ENCODE results near the gene DGAT2. TPM values are rescaled to one million over a fixed set of nuclear protein-coding genes. Genes with fewer than 3 reads are reported as not detected.

The DGAT2 gene
- total RNA-seq, 1 experiment from 2014 or later: 1.6 TPM

- Mint-ChIP-seq H3K36me3 (no peaks in the 10 kb centered on the region; the same call in 1 of the 2 replicates), H3K27me3 (ENCODE audit: low read depth) (peaks cover 62% of the 10 kb centered on the region)
- no peak for ATAC-seq
Observed at GRCh38 chr11:75771646-75772410, 3.2 kb downstream of the DGAT2 start.

More at GRCh38 chr11:75771646-75772410, 3.2 kb downstream of the DGAT2 start:
- peaks cover 40% of the 10 kb centered on the region for H3K4me1 Mint-ChIP-seq
- H3K27ac Mint-ChIP-seq: no peak overlapping the region
- no peak overlapping the region for H3K4me3 Mint-ChIP-seq
- H3K9me3 Mint-ChIP-seq: no peaks in the 10 kb centered on the region
- POLR2A ChIA-PET: no interaction called here
- no peak for DNase-seq (ENCODE audit: low spot score)
- TF ChIP-seq ZNF671 (CRISPR knock-in tag; IDR thresholded peaks at IDR 0.05): no peak
- TF ChIP-seq, protein P1, sequence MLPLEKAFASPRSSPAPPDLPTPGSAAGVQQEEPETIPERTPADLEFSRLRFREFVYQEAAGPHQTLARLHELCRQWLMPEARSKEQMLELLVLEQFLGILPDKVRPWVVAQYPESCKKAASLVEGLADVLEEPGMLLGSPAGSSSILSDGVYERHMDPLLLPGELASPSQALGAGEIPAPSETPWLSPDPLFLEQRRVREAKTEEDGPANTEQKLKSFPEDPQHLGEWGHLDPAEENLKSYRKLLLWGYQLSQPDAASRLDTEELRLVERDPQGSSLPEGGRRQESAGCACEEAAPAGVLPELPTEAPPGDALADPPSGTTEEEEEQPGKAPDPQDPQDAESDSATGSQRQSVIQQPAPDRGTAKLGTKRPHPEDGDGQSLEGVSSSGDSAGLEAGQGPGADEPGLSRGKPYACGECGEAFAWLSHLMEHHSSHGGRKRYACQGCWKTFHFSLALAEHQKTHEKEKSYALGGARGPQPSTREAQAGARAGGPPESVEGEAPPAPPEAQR (CRISPR knock-in tag; IDR thresholded peaks at IDR 0.05): no peak
- TF ChIP-seq ETV6 (CRISPR knock-in tag; IDR thresholded peaks at IDR 0.05): no peak
- TF ChIP-seq CTCF (IDR thresholded peaks at IDR 0.05): no peak
- no peak for TF ChIP-seq NR3C1 (CRISPR knock-in tag; conservative IDR thresholded peaks at IDR 0.05; ENCODE audit: low read depth)
- TF ChIP-seq GTF2I (CRISPR knock-in tag; conservative IDR thresholded peaks at IDR 0.05): no peak
- TF ChIP-seq ZNF263 (CRISPR knock-in tag; IDR thresholded peaks at IDR 0.05; ENCODE audit: low read depth): no peak
- TF ChIP-seq, protein P2, sequence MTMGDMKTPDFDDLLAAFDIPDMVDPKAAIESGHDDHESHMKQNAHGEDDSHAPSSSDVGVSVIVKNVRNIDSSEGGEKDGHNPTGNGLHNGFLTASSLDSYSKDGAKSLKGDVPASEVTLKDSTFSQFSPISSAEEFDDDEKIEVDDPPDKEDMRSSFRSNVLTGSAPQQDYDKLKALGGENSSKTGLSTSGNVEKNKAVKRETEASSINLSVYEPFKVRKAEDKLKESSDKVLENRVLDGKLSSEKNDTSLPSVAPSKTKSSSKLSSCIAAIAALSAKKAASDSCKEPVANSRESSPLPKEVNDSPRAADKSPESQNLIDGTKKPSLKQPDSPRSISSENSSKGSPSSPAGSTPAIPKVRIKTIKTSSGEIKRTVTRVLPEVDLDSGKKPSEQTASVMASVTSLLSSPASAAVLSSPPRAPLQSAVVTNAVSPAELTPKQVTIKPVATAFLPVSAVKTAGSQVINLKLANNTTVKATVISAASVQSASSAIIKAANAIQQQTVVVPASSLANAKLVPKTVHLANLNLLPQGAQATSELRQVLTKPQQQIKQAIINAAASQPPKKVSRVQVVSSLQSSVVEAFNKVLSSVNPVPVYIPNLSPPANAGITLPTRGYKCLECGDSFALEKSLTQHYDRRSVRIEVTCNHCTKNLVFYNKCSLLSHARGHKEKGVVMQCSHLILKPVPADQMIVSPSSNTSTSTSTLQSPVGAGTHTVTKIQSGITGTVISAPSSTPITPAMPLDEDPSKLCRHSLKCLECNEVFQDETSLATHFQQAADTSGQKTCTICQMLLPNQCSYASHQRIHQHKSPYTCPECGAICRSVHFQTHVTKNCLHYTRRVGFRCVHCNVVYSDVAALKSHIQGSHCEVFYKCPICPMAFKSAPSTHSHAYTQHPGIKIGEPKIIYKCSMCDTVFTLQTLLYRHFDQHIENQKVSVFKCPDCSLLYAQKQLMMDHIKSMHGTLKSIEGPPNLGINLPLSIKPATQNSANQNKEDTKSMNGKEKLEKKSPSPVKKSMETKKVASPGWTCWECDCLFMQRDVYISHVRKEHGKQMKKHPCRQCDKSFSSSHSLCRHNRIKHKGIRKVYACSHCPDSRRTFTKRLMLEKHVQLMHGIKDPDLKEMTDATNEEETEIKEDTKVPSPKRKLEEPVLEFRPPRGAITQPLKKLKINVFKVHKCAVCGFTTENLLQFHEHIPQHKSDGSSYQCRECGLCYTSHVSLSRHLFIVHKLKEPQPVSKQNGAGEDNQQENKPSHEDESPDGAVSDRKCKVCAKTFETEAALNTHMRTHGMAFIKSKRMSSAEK (CRISPR knock-in tag; IDR thresholded peaks at IDR 0.05; ENCODE audit: borderline replicate concordance): no peak
- no peak for TF ChIP-seq NR2C2 (CRISPR knock-in tag; IDR thresholded peaks at IDR 0.05)
- no peak for TF ChIP-seq KAT7 (CRISPR knock-in tag; IDR thresholded peaks at IDR 0.05; ENCODE audit: borderline replicate concordance)
- TF ChIP-seq ZNF396 (CRISPR knock-in tag; IDR thresholded peaks at IDR 0.05; ENCODE audit: borderline replicate concordance): no peak
- no peak for TF ChIP-seq ZNF121 (CRISPR knock-in tag; IDR thresholded peaks at IDR 0.05)
- TF ChIP-seq, protein P3, sequence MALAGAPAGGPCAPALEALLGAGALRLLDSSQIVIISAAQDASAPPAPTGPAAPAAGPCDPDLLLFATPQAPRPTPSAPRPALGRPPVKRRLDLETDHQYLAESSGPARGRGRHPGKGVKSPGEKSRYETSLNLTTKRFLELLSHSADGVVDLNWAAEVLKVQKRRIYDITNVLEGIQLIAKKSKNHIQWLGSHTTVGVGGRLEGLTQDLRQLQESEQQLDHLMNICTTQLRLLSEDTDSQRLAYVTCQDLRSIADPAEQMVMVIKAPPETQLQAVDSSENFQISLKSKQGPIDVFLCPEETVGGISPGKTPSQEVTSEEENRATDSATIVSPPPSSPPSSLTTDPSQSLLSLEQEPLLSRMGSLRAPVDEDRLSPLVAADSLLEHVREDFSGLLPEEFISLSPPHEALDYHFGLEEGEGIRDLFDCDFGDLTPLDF (CRISPR knock-in tag; IDR thresholded peaks at IDR 0.05): no peak
- no peak for TF ChIP-seq ZNF317 (CRISPR knock-in tag; IDR thresholded peaks at IDR 0.05; ENCODE audit: borderline replicate concordance, low read depth)
- CTCF ChIA-PET: interaction anchor here (2.1 kb wide), 1 partner anchor 66 kb away, joined by 5 read pairs; no protein-coding TSS in a partner anchor

Data from WTC11 (cell line).